AG04450 (cell line): ENCODE results near the gene RET. TPM values are rescaled to one million over a fixed set of nuclear protein-coding genes. Genes with fewer than 3 reads are reported as not detected.

Experiments used
- CTCF ChIA-PET: fragments of 300-600, 350-600 bp; formaldehyde crosslinking; extraction: SDS; loops from one replicate; lab custom pipeline; 2022; ENCODE audit warnings: antibody characterized with exemption, inconsistent platforms; lab: Charles Lee
- POLR2A ChIA-PET: fragments of 350-600 bp; formaldehyde crosslinking; extraction: SDS; loops from one replicate; lab custom pipeline; 2021; ENCODE audit warnings: antibody characterized with exemption, inconsistent platforms; lab: Yijun Ruan, JAX
- DNase-seq: peaks from one replicate; pipeline ENCODE4 v3.0.0-alpha.2; 2011; ENCODE audit warnings: low read depth, low spot score
- H3K27ac ChIP-seq: one replicate; pipeline ENCODE4 v1.5.1; 2012; ENCODE audit warnings: low read depth, low read length, control low read depth
- H3K27me3 ChIP-seq: one replicate; pipeline ENCODE4 v1.6.0; 2012; ENCODE audit warnings: low read length; ENCODE audit not compliant: control insufficient read depth, insufficient read depth
- H3K4me3 ChIP-seq: 2 replicates; pipeline ENCODE4 v1.5.1; 2011; ENCODE audit warnings: mild to moderate bottlenecking, low read depth, low read length, control low read depth
- H3K9me3 ChIP-seq: 2 replicates; pipeline ENCODE4 v1.5.1; 2012; ENCODE audit warnings: low read length; ENCODE audit not compliant: control insufficient read depth, insufficient read depth
- polyA plus RNA-seq: library from polyadenylated mRNA; depleted of rRNA; stranded (reverse); fragments of >200 nt; gene quantifications from 2 replicates; pipeline ENCODE4 v1.2.3, GENCODE V29; 2011
- TF ChIP-seq, protein P1 (sequence below): IDR thresholded peaks from 2 replicates; pipeline ENCODE4 v1.5.1; 2011; ENCODE audit warnings: low read depth, low read length, control low read depth, inconsistent platforms

RET gene
- polyA plus RNA-seq, 1 experiment = 0.06 TPM

DNA sequence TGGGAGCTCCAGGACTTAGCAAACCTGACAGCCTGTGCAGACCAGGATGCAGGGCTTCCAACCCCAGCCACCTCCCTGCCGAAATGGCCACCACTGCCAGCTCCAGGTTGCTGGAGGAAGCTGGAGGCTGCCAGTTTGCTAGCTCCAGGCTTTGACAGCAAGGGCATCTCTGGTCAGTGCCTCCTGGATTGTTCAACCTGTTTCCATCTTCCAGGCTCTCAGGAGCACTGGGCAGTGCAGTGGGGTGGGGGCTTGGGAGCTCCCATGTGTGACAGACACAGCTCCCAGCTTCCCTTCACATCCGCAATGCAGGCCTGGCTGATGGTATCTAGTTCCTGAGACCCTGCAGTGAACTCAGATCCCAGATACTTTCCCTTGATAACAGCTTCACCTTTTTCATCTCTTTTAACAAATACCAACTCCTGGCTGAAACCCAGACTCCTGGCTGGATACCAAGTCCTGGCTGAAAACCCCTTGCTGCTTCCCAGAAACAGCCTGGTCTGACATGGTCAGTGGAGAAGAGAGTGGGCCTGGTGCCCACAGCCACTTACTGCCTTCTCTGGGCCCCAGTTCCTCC, 20.8 kb upstream of the RET start:
- Histone ChIP-seq H3K9me3 (no peaks in the 10 kb centered on the region), H3K27me3 (peaks cover 8% of the 10 kb centered on the region), H3K4me3 (no peak overlapping the region), H3K27ac (no peak overlapping the region)
- POLR2A ChIA-PET = no interaction called here
- no peak for DNase-seq
- TF ChIP-seq, protein P1, sequence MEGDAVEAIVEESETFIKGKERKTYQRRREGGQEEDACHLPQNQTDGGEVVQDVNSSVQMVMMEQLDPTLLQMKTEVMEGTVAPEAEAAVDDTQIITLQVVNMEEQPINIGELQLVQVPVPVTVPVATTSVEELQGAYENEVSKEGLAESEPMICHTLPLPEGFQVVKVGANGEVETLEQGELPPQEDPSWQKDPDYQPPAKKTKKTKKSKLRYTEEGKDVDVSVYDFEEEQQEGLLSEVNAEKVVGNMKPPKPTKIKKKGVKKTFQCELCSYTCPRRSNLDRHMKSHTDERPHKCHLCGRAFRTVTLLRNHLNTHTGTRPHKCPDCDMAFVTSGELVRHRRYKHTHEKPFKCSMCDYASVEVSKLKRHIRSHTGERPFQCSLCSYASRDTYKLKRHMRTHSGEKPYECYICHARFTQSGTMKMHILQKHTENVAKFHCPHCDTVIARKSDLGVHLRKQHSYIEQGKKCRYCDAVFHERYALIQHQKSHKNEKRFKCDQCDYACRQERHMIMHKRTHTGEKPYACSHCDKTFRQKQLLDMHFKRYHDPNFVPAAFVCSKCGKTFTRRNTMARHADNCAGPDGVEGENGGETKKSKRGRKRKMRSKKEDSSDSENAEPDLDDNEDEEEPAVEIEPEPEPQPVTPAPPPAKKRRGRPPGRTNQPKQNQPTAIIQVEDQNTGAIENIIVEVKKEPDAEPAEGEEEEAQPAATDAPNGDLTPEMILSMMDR = no peak
- CTCF ChIA-PET = no interaction called here

DNA sequence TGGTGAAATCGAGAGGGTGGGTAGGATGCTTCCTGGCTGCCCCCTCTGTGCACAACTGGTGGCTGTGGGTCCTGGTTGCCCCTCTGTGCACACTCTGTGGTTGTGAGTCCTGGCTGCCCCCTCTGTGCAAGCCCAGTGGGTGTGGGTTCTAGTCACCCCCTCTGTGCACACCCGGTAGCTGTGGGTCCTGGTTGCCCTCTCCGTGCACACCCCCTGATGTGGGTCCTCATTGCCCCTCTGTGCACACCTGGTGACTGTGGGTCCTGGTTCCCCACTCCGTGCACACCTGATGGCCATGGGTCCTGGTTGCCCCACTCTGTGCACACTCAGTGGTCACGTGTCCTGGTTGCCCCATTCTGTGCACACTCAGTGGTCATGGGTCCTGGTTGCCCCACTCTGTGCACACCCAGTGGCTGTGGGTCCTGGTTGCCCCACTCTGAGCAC, 20.3 kb upstream of the RET start:
- no peak for DNase-seq
- TF ChIP-seq, protein P1 = no peak
- Histone ChIP-seq H3K4me3 (no peak overlapping the region), H3K27ac (no peak overlapping the region), H3K27me3 (peaks cover 7% of the 10 kb centered on the region), H3K9me3 (no peaks in the 10 kb centered on the region)
- POLR2A ChIA-PET = no interaction called here
- CTCF ChIA-PET = no interaction called here

DNA sequence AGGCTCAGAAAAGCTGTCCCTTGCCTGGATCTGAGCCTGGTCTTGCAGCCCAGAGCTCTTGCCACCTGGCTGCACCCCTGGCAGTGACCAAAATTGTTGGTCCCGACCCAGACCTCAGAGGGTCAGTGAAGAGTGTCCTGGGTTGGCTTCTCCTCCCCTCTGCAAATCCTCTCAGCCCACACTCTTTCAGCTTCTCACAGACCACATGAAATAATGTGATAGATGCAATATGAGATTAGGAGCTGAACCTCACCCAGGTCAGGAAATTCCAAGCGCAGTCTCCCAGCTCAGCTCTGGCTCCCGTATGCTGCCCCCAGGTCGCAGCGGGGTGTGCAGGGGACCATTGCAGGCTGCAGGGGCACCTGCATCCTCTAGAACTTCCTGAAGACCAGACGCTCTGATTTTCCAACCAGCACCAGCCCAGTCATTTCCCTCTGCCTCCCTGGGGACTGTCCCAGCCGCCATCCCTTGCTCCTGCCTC, 19.6 kb upstream of the RET start:
- TF ChIP-seq, protein P1 = no peak
- no peak overlapping the region for H3K4me3 ChIP-seq
- DNase-seq = no peak
- H3K27ac ChIP-seq = no peak overlapping the region
- peaks cover 7% of the 10 kb centered on the region for H3K27me3 ChIP-seq
- ChIA-PET CTCF (no interaction called here), POLR2A (no interaction called here)
- H3K9me3 ChIP-seq = no peaks in the 10 kb centered on the region

DNA sequence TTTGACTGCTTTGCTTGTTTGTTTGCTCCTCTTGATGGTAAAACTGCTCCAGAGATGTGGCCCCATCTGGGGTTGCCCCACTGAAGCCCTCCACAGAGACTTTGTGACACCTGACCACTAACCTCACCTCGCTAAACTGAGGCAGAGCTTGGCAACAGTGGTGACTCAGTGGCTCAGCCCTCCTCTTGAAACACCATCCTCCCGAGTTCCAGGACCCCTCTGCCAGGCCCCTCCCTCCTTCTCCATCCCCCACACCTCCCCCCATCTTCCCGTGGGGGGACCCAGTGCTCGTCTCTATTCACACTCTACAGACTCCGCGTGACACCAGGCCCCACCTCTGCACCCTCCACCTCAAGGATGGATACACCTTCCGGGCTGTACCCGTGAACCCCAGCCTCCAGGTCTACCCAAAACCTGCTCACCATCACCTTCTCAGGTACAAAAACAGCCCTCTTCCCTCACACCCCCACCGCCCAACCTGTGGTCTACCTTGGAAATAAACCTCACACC, 19.0 kb upstream of the RET start:
- no peaks in the 10 kb centered on the region for H3K9me3 ChIP-seq
- no peak overlapping the region for H3K27ac ChIP-seq
- TF ChIP-seq, protein P1 = no peak
- no peak overlapping the region for H3K4me3 ChIP-seq
- ChIA-PET CTCF (no interaction called here), POLR2A (no interaction called here)
- DNase-seq = no peak
- peaks cover 7% of the 10 kb centered on the region for H3K27me3 ChIP-seq

DNA sequence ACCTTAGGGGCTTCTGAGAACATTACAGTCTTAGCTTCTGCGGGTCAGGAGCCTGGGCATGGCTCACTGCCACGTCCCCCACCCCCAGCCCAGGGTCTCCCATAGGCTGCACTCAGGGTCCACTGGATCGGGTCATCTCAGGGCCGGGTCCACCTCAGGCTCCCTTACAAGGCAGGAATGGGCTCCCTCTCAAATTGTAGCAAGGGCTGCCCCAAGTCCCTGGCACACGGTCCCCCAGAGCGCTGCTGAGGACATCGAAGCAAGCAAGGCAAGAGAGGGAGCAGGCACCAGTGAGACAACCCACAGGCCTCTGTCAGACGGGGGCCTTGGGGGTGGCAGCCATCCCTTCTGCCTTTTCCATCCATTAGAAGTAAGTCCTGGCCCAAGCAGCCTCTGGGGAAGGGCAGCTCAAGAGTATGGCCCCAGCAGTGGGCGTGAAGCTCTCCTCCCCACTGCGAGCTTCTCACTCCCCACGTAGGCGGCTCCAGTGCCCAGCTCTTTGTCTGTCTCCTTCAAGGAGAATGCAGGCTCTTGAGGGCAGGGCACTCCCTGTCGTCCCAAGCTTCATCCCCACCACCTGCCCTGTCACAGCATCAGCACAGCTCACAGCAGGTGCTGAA, 18.0 kb upstream of the RET start:
- no peak overlapping the region for H3K27ac ChIP-seq
- CTCF ChIA-PET = no interaction called here

More for the DNA sequence above, 18.0 kb upstream of the RET start:
- H3K27me3 ChIP-seq = peaks cover 9% of the 10 kb centered on the region
- no peak for DNase-seq
- POLR2A ChIA-PET = no interaction called here
- H3K9me3 ChIP-seq = no peaks in the 10 kb centered on the region
- no peak overlapping the region for H3K4me3 ChIP-seq
- TF ChIP-seq, protein P1 = no peak
